ENCODE data around the gene GABBR1. TPM values are rescaled to one million over a fixed set of nuclear protein-coding genes. Genes with fewer than 3 reads are reported as not detected.

The GABBR1 gene
- total RNA-seq, 4 donors from 2014 or later, result 4.7 to 92.4 (median 16.9) TPM

GRCh38 chr6:29567991-29568390 lies 65.0 kb downstream of the GABBR1 start:
- no peak for TF ChIP-seq CTCF (IDR thresholded peaks at IDR 0.05)
- no peak for TF ChIP-seq POLR2A (IDR thresholded peaks at IDR 0.05)
- Histone ChIP-seq H3K27me3 (no peaks in the 10 kb centered on the region), H3K4me1 (no peaks in the 10 kb centered on the region), H3K36me3 (no peaks in the 10 kb centered on the region), H3K27ac (no peak overlapping the region), H3K9me3 (no peaks in the 10 kb centered on the region), H3K4me3 (no peak overlapping the region)
- no peak for DNase-seq

- TF ChIP-seq POLR2A (IDR thresholded peaks at IDR 0.05), result no peak
- no peak for TF ChIP-seq CTCF (IDR thresholded peaks at IDR 0.05)
- no peaks in the 10 kb centered on the region for H3K36me3 ChIP-seq
- no peaks in the 10 kb centered on the region for H3K4me1 ChIP-seq
- no peaks in the 10 kb centered on the region for H3K27me3 ChIP-seq
- no peaks in the 10 kb centered on the region for H3K9me3 ChIP-seq
- no peak overlapping the region for H3K4me3 ChIP-seq
- no peak for DNase-seq
- no peak overlapping the region for H3K27ac ChIP-seq
Observed at GRCh38 chr6:29567541-29567940, 65.4 kb downstream of the GABBR1 start.

- Histone ChIP-seq H3K36me3 (no peaks in the 10 kb centered on the region), H3K27ac (no peak overlapping the region), H3K4me3 (no peak overlapping the region), H3K9me3 (no peaks in the 10 kb centered on the region), H3K4me1 (no peaks in the 10 kb centered on the region), H3K27me3 (no peaks in the 10 kb centered on the region)
- no peak for TF ChIP-seq POLR2A (IDR thresholded peaks at IDR 0.05)
- no peak for TF ChIP-seq CTCF (IDR thresholded peaks at IDR 0.05)
- DNase-seq, result no peak
Observed at GRCh38 chr6:29566856-29567255, 66.1 kb downstream of the GABBR1 start.

- Histone ChIP-seq H3K9me3 (no peaks in the 10 kb centered on the region), H3K36me3 (no peaks in the 10 kb centered on the region), H3K4me1 (no peaks in the 10 kb centered on the region), H3K27ac (no peak overlapping the region), H3K4me3 (no peak overlapping the region), H3K27me3 (no peaks in the 10 kb centered on the region)
- no peak for DNase-seq
- TF ChIP-seq CTCF (IDR thresholded peaks at IDR 0.05) (no peak), POLR2A (IDR thresholded peaks at IDR 0.05) (no peak)
Observed at GRCh38 chr6:29564875-29565274, 68.1 kb downstream of the GABBR1 start.

- Histone ChIP-seq H3K9me3 (no peaks in the 10 kb centered on the region), H3K27me3 (no peaks in the 10 kb centered on the region), H3K4me1 (no peaks in the 10 kb centered on the region), H3K27ac (no peak overlapping the region), H3K36me3 (no peaks in the 10 kb centered on the region), H3K4me3 (no peak overlapping the region)
- TF ChIP-seq CTCF (IDR thresholded peaks at IDR 0.05) (no peak), POLR2A (IDR thresholded peaks at IDR 0.05) (no peak)
- DNase-seq, result no peak
Observed at GRCh38 chr6:29563435-29563965, 69.5 kb downstream of the GABBR1 start.
